Suprapubic skin (tissue), 4 donors: ENCODE results near the gene RIMBP2.

Experiments used
- EP300 ChIP-seq: sonication (generic); formaldehyde crosslinking; IDR thresholded peaks from one replicate; pipeline ENCODE4 v1.6.1; 2017; ENCODE audit warnings: antibody characterized with exemption
- POLR2AphosphoS5 ChIP-seq, 3 donors: sonication (generic); formaldehyde crosslinking; IDR thresholded peaks; one replicate each; pipeline ENCODE4 v1.6.1; 2017; ENCODE audit warnings: antibody characterized with exemption in 3 of 3
- TF ChIP-seq, protein P1 (sequence below), 2 donors: fragments of 200-600 bp in 1 of 2; fragments of 450-650 bp in 1 of 2; sonication (generic) in 1 of 2; IDR thresholded peaks; one replicate each; pipeline ENCODE4 v1.5.1; 2016 to 2019; ENCODE audit warnings: antibody characterized with exemption in 2 of 2, mild to moderate bottlenecking in 1 of 2, moderate library complexity in 1 of 2

DNA sequence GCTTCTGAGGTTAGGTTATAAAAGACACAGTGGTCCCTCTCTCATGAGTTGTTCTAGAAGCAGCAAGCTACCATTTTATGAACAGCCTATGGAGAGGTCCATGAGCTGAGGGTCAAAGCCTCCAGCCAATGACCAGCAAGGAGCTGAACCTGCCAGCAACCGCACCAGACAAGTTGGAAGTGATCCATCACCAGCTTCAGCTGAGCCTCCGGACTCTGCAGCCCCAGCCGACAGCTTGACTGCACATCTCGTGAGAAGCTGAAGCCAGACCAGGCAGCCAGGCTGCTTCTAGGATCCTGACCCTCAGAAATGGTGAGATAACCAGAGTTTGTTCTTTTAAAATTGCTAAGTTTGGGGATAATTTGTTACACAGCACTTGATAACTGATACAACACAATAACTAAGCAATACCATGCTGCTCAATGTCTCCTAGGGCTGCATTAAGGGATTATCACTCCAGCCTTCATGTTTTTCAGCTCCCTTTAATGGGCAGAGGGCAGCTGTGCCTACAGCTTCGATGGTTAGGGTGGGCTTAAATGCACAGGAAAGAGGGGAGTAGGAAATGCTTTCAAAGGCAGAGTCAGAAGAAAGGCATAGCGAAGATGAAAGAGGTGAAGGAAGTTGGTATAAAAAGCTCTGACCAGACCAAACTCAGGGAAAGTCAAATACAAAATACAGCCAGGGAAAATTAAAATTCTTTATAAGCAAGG lies 149.5 kb downstream of the RIMBP2 start:
- TF ChIP-seq, protein P1, sequence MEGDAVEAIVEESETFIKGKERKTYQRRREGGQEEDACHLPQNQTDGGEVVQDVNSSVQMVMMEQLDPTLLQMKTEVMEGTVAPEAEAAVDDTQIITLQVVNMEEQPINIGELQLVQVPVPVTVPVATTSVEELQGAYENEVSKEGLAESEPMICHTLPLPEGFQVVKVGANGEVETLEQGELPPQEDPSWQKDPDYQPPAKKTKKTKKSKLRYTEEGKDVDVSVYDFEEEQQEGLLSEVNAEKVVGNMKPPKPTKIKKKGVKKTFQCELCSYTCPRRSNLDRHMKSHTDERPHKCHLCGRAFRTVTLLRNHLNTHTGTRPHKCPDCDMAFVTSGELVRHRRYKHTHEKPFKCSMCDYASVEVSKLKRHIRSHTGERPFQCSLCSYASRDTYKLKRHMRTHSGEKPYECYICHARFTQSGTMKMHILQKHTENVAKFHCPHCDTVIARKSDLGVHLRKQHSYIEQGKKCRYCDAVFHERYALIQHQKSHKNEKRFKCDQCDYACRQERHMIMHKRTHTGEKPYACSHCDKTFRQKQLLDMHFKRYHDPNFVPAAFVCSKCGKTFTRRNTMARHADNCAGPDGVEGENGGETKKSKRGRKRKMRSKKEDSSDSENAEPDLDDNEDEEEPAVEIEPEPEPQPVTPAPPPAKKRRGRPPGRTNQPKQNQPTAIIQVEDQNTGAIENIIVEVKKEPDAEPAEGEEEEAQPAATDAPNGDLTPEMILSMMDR (IDR thresholded peaks at IDR 0.05): no peak
- TF ChIP-seq EP300 (no peak), POLR2AphosphoS5 (IDR thresholded peaks at IDR 0.05) (no peak)
